Skeletal muscle tissue (tissue), 4 donors: ENCODE measurements around the gene WNT1. TPM values are rescaled to one million over a fixed set of nuclear protein-coding genes. Genes with fewer than 3 reads are reported as not detected.

Experiments
- H3K27ac ChIP-seq: one replicate; pipeline ENCODE4 v1.7.0; 2013; ENCODE audit warnings: mild to moderate bottlenecking, low read depth, low read length, inconsistent platforms
- H3K27me3 ChIP-seq, 3 donors: one replicate each; pipeline ENCODE4 v1.7.0; 2013; ENCODE audit warnings: low read length in 3 of 3; ENCODE audit not compliant: control insufficient read depth in 3 of 3, insufficient read depth in 3 of 3
- H3K36me3 ChIP-seq, 3 donors: one replicate each; pipeline ENCODE4 v1.7.0; 2013; ENCODE audit warnings: low read length in 3 of 3; ENCODE audit not compliant: control insufficient read depth in 3 of 3, insufficient read depth in 3 of 3
- H3K4me1 ChIP-seq, 3 donors: one replicate each; pipeline ENCODE4 v1.7.0; 2013; ENCODE audit warnings: low read length in 3 of 3, mild to moderate bottlenecking in 3 of 3; ENCODE audit not compliant: control insufficient read depth in 3 of 3, insufficient read depth in 3 of 3
- H3K4me3 ChIP-seq, 3 donors: one replicate each; pipeline ENCODE4 v1.7.0; 2013; ENCODE audit warnings: low read length in 3 of 3
- H3K9ac ChIP-seq, 3 donors: one replicate each; pipeline ENCODE4 v1.7.0; 2013; ENCODE audit warnings: low read length in 3 of 3, mild to moderate bottlenecking in 3 of 3, moderate library complexity in 2 of 3, low read depth in 1 of 3
- H3K9me3 ChIP-seq, 3 donors: one replicate each; pipeline ENCODE4 v1.7.0; 2013; ENCODE audit warnings: low read length in 3 of 3; ENCODE audit not compliant: control insufficient read depth in 3 of 3
- total RNA-seq: library from RNA; depleted of rRNA; stranded (reverse); fragments of >200 nt; gene quantifications from one replicate; pipeline ENCODE4 v1.2.3, GENCODE V29; 2014
- donor health status: Osteomylitis.

Gene WNT1
- total RNA-seq, 1 donor from 2014 or later = not detected

DNA sequence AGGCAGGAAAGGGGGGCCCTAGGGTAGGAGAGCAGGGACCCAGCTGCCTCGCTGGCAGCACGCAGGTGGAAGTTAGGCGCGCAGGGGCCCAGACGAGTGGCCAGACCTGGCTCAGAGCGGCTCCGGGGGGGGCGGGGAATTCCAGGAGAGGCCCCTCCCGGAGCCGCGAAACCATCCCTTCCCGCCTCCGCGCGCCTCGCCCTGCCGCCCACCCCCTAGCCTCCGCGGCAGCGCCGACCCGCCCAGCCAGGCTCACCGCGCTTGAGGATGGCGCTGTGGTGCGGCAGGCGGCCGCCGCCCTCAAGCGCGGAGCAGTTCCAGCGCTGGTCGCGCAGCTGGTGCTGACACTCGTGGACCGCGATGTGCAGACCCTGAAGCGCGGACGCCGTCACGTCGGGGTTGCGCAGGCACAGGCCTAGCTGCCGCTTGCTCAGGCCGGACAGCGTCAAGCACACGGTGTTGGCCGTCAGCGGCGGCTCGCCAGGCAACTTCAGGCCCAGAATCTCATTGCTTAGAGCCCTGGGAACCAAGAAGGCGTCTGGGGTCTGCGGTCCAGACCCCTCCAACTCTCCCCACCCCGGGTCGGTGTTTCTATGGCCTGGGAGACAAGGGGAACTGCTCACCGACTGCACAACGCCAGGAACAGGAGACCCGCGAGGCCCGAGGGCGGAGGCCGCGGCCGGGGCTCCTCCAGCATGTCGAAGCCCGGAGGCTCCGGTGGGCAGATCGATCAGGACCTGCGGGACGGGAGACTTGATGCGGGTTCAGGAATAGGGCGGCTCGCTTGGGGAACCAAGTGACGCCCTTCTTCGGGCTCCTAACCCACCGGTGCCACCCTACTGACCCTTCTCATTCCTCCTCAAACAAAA lies 8.1 kb upstream of the WNT1 start:
- Histone ChIP-seq H3K27ac (no peak overlapping the region), H3K36me3 (no peaks in the 10 kb centered on the region), H3K9ac (peak overlapping the region in 1 of 3 donors; percentile 25), H3K27me3 (peaks cover 54 to 66% (median 56%) of the 10 kb centered on the region in 3 donors), H3K4me3 (peak overlapping the region in 2 of 3 donors; percentile 38 to 45), H3K9me3 (no peaks in the 10 kb centered on the region), H3K4me1 (peaks cover 11 to 20% (median 12%) of the 10 kb centered on the region in 3 donors)

DNA sequence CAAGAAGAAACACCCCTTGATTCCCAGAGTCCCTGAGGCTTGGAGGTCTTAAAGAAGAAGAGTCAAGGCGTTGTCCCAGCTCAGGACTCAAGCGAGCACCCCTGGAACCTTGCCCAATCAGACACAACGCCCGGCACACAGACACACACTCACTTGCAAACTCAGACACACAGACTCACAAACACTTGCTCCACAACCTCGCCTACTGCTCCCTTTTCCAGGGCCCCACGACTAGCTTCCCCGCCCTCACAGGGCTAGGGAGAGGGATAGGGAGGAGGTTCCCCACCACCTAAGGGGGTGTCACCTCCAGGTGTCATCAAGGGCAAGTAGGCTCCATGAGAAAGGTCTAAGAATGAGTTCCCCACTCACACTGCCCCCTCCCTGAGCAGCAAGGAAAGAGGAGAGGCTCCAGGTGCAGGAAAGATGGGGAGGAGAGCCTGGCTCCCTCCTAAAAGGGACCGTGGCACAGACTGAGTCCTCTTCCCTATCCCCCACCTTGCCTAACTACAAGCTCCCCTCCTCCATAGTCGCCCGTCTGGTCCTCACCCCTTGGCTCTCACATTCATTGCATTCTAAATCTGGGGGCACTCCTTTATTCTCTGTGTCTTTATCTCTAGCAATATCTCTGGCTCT lies 7.3 kb upstream of the WNT1 start:
- Histone ChIP-seq H3K27me3 (peaks cover 59 to 70% (median 61%) of the 10 kb centered on the region in 3 donors), H3K27ac (no peak overlapping the region), H3K9me3 (no peaks in the 10 kb centered on the region), H3K4me3 (peak overlapping the region in 2 of 3 donors; percentile 40 to 49), H3K36me3 (no peaks in the 10 kb centered on the region), H3K9ac (peak overlapping the region in 1 of 3 donors; percentile 50), H3K4me1 (peaks cover 11 to 20% (median 12%) of the 10 kb centered on the region in 3 donors)

DNA sequence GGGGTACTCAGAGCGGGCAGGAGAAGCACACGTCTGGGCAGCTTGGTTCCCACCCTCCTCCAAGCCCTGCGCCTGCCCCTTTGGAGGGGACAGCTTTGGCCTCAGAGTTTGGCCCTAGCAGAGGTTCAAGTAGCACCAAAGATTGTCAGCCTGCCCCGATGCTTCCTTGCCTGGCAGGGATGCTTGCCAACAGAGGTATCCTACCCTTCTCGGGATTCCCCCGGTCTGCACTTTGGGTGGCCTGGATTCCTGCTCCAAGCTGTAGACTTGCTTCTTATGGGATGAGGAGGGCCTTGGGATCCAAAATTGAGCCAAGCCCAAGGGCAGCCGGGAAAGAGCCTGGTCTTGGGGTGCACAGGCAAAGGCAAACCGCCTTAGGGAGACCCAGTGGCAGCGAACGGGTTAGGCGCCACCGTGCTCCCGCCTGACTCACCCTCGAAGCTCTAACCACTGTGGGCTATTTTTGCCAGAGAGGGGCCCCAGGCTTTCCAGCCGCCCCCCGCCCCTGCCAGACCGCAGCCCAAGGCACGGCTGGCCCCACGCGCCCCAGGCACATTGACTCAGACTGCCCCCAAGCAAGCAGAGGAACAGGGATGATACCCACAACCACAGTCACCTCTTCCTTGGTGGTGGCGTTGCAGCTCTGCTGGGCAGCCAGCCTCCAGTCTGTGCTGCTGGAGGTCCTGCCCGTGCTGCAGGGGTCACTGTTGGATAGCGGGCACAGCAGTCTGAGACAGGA lies 5.7 kb upstream of the WNT1 start:
- peaks cover 68 to 76% (median 72%) of the 10 kb centered on the region in 3 donors for H3K27me3 ChIP-seq
- peak overlapping the region in 1 of 3 donors; percentile 40 for H3K4me3 ChIP-seq
- H3K27ac ChIP-seq = no peak overlapping the region
- H3K4me1 ChIP-seq = peaks cover 11 to 20% (median 14%) of the 10 kb centered on the region in 3 donors
- no peaks in the 10 kb centered on the region for H3K36me3 ChIP-seq
- H3K9me3 ChIP-seq = no peaks in the 10 kb centered on the region
- no peak overlapping the region for H3K9ac ChIP-seq

DNA sequence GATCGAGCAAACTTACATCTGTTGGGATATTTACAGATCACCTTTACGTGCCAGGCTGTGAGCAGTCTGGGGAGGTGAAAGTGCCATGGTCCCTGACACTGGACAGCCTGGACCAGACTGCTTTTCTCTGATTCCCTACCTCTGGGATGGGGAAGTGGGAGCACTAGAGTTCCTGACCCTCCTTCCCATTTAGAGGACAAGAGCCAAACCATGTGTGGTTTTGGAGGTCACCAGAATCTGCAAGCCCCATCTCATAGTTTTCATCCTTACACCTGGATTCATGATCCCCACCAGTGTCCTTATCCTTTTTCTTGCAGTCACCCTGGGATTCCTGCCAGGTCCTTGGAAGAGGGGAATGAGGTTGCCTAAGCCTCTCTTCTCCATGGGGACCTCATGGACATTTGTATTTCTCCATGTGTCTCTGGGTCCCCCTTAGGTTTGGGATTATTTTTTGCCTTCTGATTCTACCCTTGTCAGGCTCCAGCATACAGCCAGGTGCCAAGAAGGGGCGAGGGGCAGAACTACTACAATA lies 5.1 kb upstream of the WNT1 start:
- Histone ChIP-seq H3K9me3 (no peaks in the 10 kb centered on the region), H3K27me3 (peaks cover 75 to 81% (median 76%) of the 10 kb centered on the region in 3 donors), H3K4me1 (peaks cover 11 to 20% (median 20%) of the 10 kb centered on the region in 3 donors), H3K27ac (no peak overlapping the region), H3K9ac (no peak overlapping the region), H3K4me3 (no peak overlapping the region), H3K36me3 (no peaks in the 10 kb centered on the region)

DNA sequence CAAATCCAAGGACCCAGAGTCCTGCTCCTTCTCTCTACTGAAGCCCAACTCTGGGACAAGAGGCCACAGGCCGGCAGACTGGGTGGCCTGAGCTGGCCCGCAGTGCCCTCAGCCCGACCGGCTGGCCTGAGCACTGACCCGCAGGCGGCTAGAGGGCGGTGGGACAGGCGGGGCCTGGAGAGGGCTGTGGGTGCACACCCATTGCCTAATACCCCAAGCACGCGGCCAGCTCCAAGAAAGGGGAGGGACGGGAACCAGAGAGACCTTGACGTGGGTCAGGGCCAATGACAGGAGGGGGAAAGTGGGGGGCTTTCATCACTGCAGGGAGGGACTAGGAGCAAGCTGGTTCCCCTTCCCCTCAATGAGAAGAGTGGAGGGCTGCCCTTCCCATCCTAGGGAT lies 4.6 kb upstream of the WNT1 start:
- Histone ChIP-seq H3K36me3 (no peaks in the 10 kb centered on the region), H3K9ac (no peak overlapping the region), H3K27me3 (peaks cover 78 to 83% (median 80%) of the 10 kb centered on the region in 3 donors), H3K27ac (no peak overlapping the region), H3K9me3 (no peaks in the 10 kb centered on the region), H3K4me1 (peaks cover 13 to 24% (median 24%) of the 10 kb centered on the region in 3 donors), H3K4me3 (no peak overlapping the region)

DNA sequence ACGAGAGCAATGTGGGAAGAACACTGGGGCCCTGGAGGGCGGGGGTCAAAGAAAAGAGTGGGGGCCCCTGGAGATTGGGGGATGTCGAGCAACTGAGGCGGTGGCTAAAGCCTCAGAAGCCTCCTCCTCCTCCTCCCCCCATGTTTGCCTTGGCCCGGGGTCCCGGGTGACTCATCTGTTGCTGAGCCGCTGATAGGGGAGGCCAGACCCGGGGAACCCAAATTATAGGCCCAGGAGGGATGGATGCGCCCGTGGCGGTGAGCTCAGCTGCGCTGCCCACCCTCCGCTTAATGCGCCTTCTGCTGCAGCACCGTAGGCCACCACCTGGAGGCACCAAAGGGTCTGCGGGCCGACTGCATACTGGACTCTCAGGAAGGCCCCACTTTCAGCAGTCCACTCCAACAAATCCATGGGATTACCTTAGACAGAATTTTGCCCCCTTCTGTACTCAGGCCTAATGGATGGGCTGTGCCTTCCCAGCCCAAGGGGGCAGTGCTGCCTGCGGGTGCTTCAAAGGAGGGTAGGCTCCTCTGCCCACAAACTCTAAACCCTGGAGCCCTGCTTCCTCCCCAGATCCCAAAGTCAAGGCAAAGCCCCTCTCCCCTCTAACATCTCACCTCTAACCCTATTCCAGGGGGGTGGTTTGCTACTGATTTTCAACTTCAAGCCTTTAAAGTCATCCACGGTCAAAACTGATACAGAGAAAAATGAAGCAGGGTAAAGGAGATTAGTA lies 4.0 kb upstream of the WNT1 start:
- Histone ChIP-seq H3K27ac (no peak overlapping the region), H3K9me3 (no peaks in the 10 kb centered on the region), H3K36me3 (no peaks in the 10 kb centered on the region), H3K4me1 (peaks cover 19 to 30% (median 30%) of the 10 kb centered on the region in 3 donors), H3K27me3 (peaks cover 82 to 86% (median 85%) of the 10 kb centered on the region in 3 donors), H3K4me3 (no peak overlapping the region), H3K9ac (no peak overlapping the region)

DNA sequence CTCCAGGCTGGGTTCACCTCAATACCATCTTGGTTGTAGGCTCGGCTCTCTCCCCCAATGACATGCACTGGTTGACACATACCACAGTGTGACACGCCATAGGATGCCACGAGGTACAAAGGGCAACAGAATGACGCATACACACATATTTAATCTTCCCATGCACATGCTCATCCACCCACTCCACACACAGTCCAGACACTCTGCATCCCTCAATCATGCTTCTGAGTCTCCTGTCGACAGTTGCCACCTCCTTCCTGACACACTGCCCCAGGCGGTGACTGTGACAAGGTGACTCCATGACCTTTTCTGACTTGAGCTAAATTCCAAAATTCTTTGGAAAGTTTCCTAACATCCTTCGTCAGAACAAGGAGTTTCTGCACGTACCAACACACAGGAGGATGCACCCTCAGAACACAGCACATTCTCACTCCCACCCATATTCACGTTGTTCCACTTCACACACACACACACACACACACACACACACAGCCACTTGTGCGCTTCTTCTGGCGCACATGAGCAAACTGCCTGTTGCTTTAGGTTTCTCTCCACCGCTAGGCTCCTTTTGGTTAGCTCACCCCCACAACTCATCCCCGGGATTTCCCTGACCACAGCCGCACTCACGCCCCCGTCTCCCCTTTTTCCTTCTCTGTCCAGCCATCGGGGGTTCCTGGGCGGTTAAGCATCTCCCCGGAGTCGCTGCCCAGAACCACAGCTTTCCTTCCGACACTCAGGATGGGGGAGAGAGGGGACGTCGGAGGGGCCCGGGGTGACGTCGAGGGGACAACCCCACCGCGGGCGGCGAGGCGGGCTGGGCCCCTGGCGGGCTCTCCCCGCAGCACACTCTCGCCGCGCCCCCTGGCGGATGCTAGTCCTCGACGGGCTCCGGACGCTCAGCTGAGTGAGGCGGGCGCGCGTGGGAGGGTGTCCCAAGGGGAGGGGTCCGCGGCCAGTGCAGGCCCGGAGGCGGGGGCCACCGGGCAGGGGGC lies 536 bp upstream of the WNT1 start:
- Histone ChIP-seq H3K27ac (no peak overlapping the region), H3K4me1 (peaks cover 36 to 44% (median 37%) of the 10 kb centered on the region in 3 donors), H3K9me3 (no peaks in the 10 kb centered on the region), H3K27me3 (peaks cover 78 to 91% (median 86%) of the 10 kb centered on the region in 3 donors), H3K36me3 (no peaks in the 10 kb centered on the region), H3K4me3 (no peak overlapping the region), H3K9ac (no peak overlapping the region)

DNA sequence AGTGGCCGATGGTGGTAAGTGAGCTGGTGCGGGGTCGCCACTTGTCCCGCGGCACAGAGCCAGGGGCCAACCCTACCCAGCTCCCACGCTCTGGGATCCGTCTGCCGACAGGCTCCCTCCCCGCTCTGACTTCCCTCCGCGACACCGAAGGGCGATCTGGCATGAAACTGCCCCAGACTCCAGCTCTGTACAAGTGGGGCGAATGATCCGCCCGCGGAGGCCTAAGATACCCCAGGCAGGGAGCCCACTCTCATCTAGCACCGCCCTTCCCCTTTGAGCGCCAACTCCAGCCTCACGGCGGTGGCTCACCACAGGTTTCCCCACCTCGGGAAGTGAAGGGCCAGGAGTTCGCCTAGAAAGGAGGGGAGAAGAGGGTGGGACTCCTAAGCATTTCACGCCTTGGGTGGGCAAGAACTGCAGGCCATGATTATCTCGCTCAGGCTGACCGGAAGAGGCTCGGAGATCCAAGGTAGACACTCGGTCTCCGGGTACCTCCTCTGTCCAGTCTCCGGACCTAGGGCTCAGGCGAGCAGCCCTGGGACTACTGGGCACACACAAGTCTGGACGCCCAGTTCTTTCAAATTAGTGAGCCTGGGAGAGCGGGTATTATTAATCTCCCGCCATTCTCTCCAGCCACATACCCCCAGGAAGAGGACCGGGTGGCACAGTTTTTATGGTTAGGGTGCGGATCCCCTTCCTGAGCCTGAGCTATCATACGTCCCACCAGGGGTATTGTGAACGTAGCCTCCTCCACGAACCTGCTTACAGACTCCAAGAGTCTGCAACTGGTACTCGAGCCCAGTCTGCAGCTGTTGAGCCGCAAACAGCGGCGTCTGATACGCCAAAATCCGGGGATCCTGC lies 849 bp downstream of the WNT1 start:
- H3K9ac ChIP-seq = peak overlapping the region in 2 of 3 donors; percentile 20 to 60
- no peaks in the 10 kb centered on the region for H3K36me3 ChIP-seq
- peaks cover 33 to 44% (median 34%) of the 10 kb centered on the region in 3 donors for H3K4me1 ChIP-seq
- H3K27me3 ChIP-seq = peaks cover 65 to 88% (median 80%) of the 10 kb centered on the region in 3 donors
- no peaks in the 10 kb centered on the region for H3K9me3 ChIP-seq
- H3K27ac ChIP-seq = no peak overlapping the region
- H3K4me3 ChIP-seq = peak overlapping the region; percentile 57 to 70 (median 57)
